GM12878 (cell line): ENCODE data around the gene ASNSD1. TPM values are rescaled to one million over a fixed set of nuclear protein-coding genes. Genes with fewer than 3 reads are reported as not detected.

ENCODE experiments used
- ATAC-seq: fragments of 200-7000 bp; cut with Tn5 transposase; 3 replicates; pipeline ENCODE4 v1.9.1; 2020; ENCODE audit warnings: mild to moderate bottlenecking, moderate library complexity
- BruUV-seq: library from RNA; stranded (reverse); fragments of 400-500 nt; replicated peaks from 2 replicates; lab custom pipeline; 2021; lab: Mats Ljungman, UMichigan
- CTCF ChIA-PET: fragments of 300-600 bp; sonication (Branson Sonifier 250); formaldehyde crosslinking; extraction: SDS; loops from one replicate; lab custom pipeline; 2021; ENCODE audit warnings: inconsistent platforms; lab: Yijun Ruan, JAX
- POLR2A ChIA-PET: fragments of 350-600 bp; formaldehyde crosslinking; extraction: SDS; loops from one replicate; lab custom pipeline; 2021; ENCODE audit warnings: inconsistent platforms; lab: Charles Lee
- RAD21 ChIA-PET: fragments of 300-600 bp; sonication (Branson Sonifier 250); formaldehyde crosslinking; loops from one replicate; lab custom pipeline; 2023; ENCODE audit warnings: antibody characterized with exemption; ENCODE audit not compliant: unreplicated experiment; lab: Charles Lee
- SMC1A ChIA-PET: fragments of 300-600 bp; sonication (Branson Sonifier 250); formaldehyde crosslinking; loops from one replicate; lab custom pipeline; 2023; ENCODE audit not compliant: unreplicated experiment, uncharacterized antibody; lab: Charles Lee
- DNase-seq: peaks from one replicate; pipeline ENCODE4 v3.0.0-alpha.2; 2011; ENCODE audit warnings: low read depth, low spot score
- FAIRE-seq: peaks from 3 replicates; lab custom pipeline; 2011; peaks lifted over from hg19 to GRCh38; lab: Jason Lieb, UNC
- H2AFZ ChIP-seq: 2 replicates; pipeline ENCODE4 v1.6.0; 2011; ENCODE audit warnings: low read depth, low read length, control low read depth; ENCODE audit not compliant: control insufficient read depth
- H3K27ac ChIP-seq: 2 replicates; pipeline ENCODE4 v1.5.1; 2011; ENCODE audit warnings: control low read depth; ENCODE audit not compliant: control insufficient read depth, insufficient read depth
- H3K27me3 ChIP-seq, 2 experiments: replicated peaks in 1 of 2; 2 replicates each; pipeline versions ENCODE4 v1.6.0 to v1.6.1; 2011; ENCODE audit warnings: low read length in 1 of 2; ENCODE audit not compliant: control insufficient read depth in 2 of 2, insufficient read depth in 2 of 2
- H3K36me3 ChIP-seq, 2 experiments: 2 replicates each; pipeline ENCODE4 v1.5.1; 2011; ENCODE audit warnings: low read length in 1 of 2; ENCODE audit not compliant: control insufficient read depth in 2 of 2, insufficient read depth in 2 of 2
- H3K4me1 ChIP-seq: 2 replicates; pipeline ENCODE4 v1.6.1; 2011; ENCODE audit warnings: mild to moderate bottlenecking, low read length, moderate library complexity, mixed read lengths; ENCODE audit not compliant: control insufficient read depth, insufficient read depth
- H3K4me2 ChIP-seq: 2 replicates; pipeline ENCODE4 v1.6.0; 2011; ENCODE audit warnings: control low read depth; ENCODE audit not compliant: control insufficient read depth, insufficient read depth
- H3K4me3 ChIP-seq: fragments of 200-600 bp; sonication (generic); 2 replicates; pipeline ENCODE4 v1.5.1; 2016
- H3K79me2 ChIP-seq: 2 replicates; pipeline ENCODE4 v1.6.0; 2011; ENCODE audit warnings: low read length; ENCODE audit not compliant: control insufficient read depth, insufficient read depth
- H3K9ac ChIP-seq: 2 replicates; pipeline ENCODE4 v1.8.0; 2011; ENCODE audit warnings: low read length, control low read depth, mixed read lengths; ENCODE audit not compliant: control insufficient read depth, insufficient read depth
- H3K9me3 ChIP-seq: replicated peaks from 3 replicates; pipeline ENCODE4 v1.5.1; 2011; ENCODE audit warnings: mild to moderate bottlenecking, low read length; ENCODE audit not compliant: control insufficient read depth, insufficient read depth
- H4K20me1 ChIP-seq: 2 replicates; pipeline ENCODE4 v1.6.0; 2011; ENCODE audit not compliant: control insufficient read depth, insufficient read depth
- ASH2L ChIP-seq: fragments of 300-600, 200-600 bp; sonication (generic); IDR thresholded peaks from 2 replicates; pipeline ENCODE4 v1.6.1; 2017; ENCODE audit warnings: low read depth, mild to moderate bottlenecking, borderline replicate concordance
- ATF7 ChIP-seq: fragments of 450-650 bp; IDR thresholded peaks from 2 replicates; pipeline ENCODE4 v1.6.1; 2016; ENCODE audit warnings: low read depth, mild to moderate bottlenecking
- NBN ChIP-seq: fragments of 450-650 bp; IDR thresholded peaks from 2 replicates; pipeline ENCODE4 v1.6.1; 2016
- NR2C2 ChIP-seq: IDR thresholded peaks from 2 replicates; pipeline ENCODE4 v1.6.1; 2011; ENCODE audit warnings: borderline replicate concordance, low read depth; ENCODE audit not compliant: control insufficient read depth, insufficient read length
- POLR2AphosphoS5 ChIP-seq: IDR thresholded peaks from 2 replicates; pipeline ENCODE4 v1.6.1; 2011; ENCODE audit warnings: mild to moderate bottlenecking, low read length, inconsistent platforms
- TARDBP ChIP-seq: IDR thresholded peaks from 2 replicates; pipeline ENCODE4 v1.6.1; 2016; ENCODE audit warnings: borderline replicate concordance
- ZNF274 ChIP-seq: IDR thresholded peaks from one replicate; pipeline ENCODE4 v1.8.0; 2011; ENCODE audit not compliant: insufficient read length, insufficient read depth
- WGBS: methylation state at CpG from one replicate; pipeline ENCODE4 v1.1.6; 2016; ENCODE audit warnings: low lambda C conversion rate; ENCODE audit not compliant: insufficient replicate concordance, insufficient coverage; ENCODE audit errors: missing lambda C conversion rate; 5-methylcytosine and 5-hydroxymethylcytosine counted together
- in situ Hi-C: fragments of 300-500 bp; cut with MboI; formaldehyde crosslinking; loops from 9 replicates; pipeline ENCODE4 v1.14.3; 2018; ENCODE audit warnings: mixed read lengths
- intact Hi-C: fragments of 100-400 bp; cut with micrococcal nuclease; formaldehyde crosslinking; loops from one replicate; pipeline ENCODE4 v1.14.2; 2022; ENCODE audit not compliant: unreplicated experiment
- polyA plus RNA-seq, 11 experiments: library from polyadenylated mRNA; depleted of rRNA in 4 of 11; unstranded in 6 of 11; stranded (reverse) in 5 of 11; fragments of >200 nt; fragmentation: Nextera tagmentation in 4 of 11; fragmentation: Illumina TruSeq in 1 of 11; extraction: Ambion mirVana in 4 of 11; extraction: Trizol in 1 of 11; gene quantifications; 1 replicate in 1 of 11; 2 replicates in 10 of 11; pipeline versions ENCODE4 v1.2.1 to v1.2.3, GENCODE V29; 2011 to 2016; ENCODE audit warnings: inconsistent platforms in 2 of 11, missing spikeins in 2 of 11, low read depth in 1 of 11
- total RNA-seq, 4 experiments: library from RNA; depleted of rRNA in 3 of 4; stranded (reverse); fragments of >200 nt in 3 of 4; fragmentation: Illumina TruSeq in 1 of 4; extraction: Trizol in 1 of 4; gene quantifications; 2 replicates each; pipeline versions ENCODE4 v1.2.1 to v1.2.3, GENCODE V29; 2013 to 2021
- TF ChIP-seq, protein P1 (sequence below): fragments of 450-650 bp; IDR thresholded peaks from 2 replicates; pipeline ENCODE4 v1.6.1; 2017; ENCODE audit warnings: mild to moderate bottlenecking, low read depth, inconsistent platforms; ENCODE audit not compliant: poor library complexity, severe bottlenecking
- TF ChIP-seq, protein P2 (sequence below): IDR thresholded peaks from 2 replicates; pipeline ENCODE4 v1.6.1; 2012; ENCODE audit warnings: low read depth, low read length, improper control_type of control experiment

Gene ASNSD1
- total and polyA plus RNA-seq, 10 of the 15 experiments (the other 5 are each of a cell fraction or from before 2014, with no cell fraction given): 39.1 to 89.8 (median 72.1) TPM

DNA sequence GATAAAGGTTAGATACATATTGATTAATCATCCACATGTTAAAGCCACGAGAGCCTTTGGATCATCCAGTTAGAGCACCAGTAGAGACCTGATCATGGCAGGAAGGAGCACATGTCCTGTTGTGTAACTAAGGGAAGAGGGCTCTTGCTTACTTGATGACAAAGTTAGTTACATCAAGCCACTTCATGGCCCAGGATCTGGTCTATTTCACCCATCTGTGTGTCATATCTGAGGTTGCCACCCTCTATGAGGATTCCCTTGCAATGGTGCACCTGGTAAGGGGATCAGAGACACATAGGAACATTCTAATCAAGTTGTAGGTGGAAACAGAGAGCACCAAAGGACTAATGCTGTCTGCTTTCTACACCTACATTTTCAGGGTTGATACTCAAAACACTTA, 19.9 kb downstream of the ASNSD1 start:
- TF ChIP-seq ATF7 (no peak), POLR2AphosphoS5 (no peak), NR2C2 (no peak), TARDBP (no peak), NBN (no peak), ASH2L (no peak), ZNF274 (no peak)
- TF ChIP-seq, protein P1, sequence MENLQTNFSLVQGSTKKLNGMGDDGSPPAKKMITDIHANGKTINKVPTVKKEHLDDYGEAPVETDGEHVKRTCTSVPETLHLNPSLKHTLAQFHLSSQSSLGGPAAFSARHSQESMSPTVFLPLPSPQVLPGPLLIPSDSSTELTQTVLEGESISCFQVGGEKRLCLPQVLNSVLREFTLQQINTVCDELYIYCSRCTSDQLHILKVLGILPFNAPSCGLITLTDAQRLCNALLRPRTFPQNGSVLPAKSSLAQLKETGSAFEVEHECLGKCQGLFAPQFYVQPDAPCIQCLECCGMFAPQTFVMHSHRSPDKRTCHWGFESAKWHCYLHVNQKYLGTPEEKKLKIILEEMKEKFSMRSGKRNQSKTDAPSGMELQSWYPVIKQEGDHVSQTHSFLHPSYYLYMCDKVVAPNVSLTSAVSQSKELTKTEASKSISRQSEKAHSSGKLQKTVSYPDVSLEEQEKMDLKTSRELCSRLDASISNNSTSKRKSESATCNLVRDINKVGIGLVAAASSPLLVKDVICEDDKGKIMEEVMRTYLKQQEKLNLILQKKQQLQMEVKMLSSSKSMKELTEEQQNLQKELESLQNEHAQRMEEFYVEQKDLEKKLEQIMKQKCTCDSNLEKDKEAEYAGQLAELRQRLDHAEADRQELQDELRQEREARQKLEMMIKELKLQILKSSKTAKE: no peak
- TF ChIP-seq, protein P2, sequence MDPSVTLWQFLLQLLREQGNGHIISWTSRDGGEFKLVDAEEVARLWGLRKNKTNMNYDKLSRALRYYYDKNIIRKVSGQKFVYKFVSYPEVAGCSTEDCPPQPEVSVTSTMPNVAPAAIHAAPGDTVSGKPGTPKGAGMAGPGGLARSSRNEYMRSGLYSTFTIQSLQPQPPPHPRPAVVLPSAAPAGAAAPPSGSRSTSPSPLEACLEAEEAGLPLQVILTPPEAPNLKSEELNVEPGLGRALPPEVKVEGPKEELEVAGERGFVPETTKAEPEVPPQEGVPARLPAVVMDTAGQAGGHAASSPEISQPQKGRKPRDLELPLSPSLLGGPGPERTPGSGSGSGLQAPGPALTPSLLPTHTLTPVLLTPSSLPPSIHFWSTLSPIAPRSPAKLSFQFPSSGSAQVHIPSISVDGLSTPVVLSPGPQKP: no peak
- no peaks in the 10 kb centered on the region for H3K36me3 ChIP-seq
- CTCF ChIA-PET: interaction anchor here (2.1 to 6.0 kb wide), 2 partner anchors 13 to 18 kb away, joined by 7 to 45 read pairs; no protein-coding TSS in a partner anchor
- WGBS: 75% methylated on average over 1 of the region's 1 CpG
- peaks cover 2% of the 10 kb centered on the region for H3K9me3 ChIP-seq
- in situ Hi-C loops: no loop called here
- H3K27ac ChIP-seq: no peak overlapping the region
- BruUV-seq: no TSS peak
- SMC1A ChIA-PET: interaction anchor here (1.5 to 1.8 kb wide), 4 partner anchors 10 to 69 kb away, joined by 3 to 8 read pairs (median 4); no protein-coding TSS in a partner anchor
- H2AFZ ChIP-seq: no peak overlapping the region
- no peaks in the 10 kb centered on the region for H3K79me2 ChIP-seq
- POLR2A ChIA-PET: interaction anchor here (0.9 to 1.8 kb wide), 2 partner anchors 11 to 14 kb away, joined by 3 to 6 read pairs; no protein-coding TSS in a partner anchor
- no peaks in the 10 kb centered on the region for H3K27me3 ChIP-seq
- peaks cover 5% of the 10 kb centered on the region; the same call in 1 of the 2 replicates for H3K4me1 ChIP-seq
- intact Hi-C loops: no loop called here
- ATAC-seq: no peak
- no peak overlapping the region for H3K4me3 ChIP-seq
- H4K20me1 ChIP-seq: no peaks in the 10 kb centered on the region
- H3K4me2 ChIP-seq: no peak overlapping the region
- no peak overlapping the region for H3K9ac ChIP-seq
- FAIRE-seq: no peak
- RAD21 ChIA-PET: interaction anchor here (1.1 kb wide), 1 partner anchor 13 kb away, joined by 3 read pairs; no protein-coding TSS in a partner anchor
- DNase-seq: no peak
